Measurements from ENCODE around the gene SEMA5A.

The SEMA5A gene

GRCh38 chr5:9314558-9314957 lies 231.3 kb downstream of the SEMA5A start:
- no peak for DNase-seq

GRCh38 chr5:9313751-9314150 lies 232.1 kb downstream of the SEMA5A start:
- DNase-seq: no peak

- DNase-seq: no peak
These were observed 238.7 kb downstream of the SEMA5A start for GRCh38 chr5:9307150-9307549.

- DNase-seq: no peak
These were observed 243.7 kb downstream of the SEMA5A start for GRCh38 chr5:9302218-9302617.

- no peak for DNase-seq
These were observed 244.7 kb downstream of the SEMA5A start for GRCh38 chr5:9301200-9301599.

- DNase-seq: no peak
These were observed 248.7 kb downstream of the SEMA5A start for GRCh38 chr5:9297134-9297533.

- DNase-seq: no peak
These were observed 250.4 kb downstream of the SEMA5A start for GRCh38 chr5:9295466-9295801.

GRCh38 chr5:9294793-9295465 lies 250.9 kb downstream of the SEMA5A start:
- no peak for DNase-seq

GRCh38 chr5:9288234-9288633 lies 257.6 kb downstream of the SEMA5A start:
- no peak for DNase-seq

- DNase-seq: no peak
These were observed 261.0 kb downstream of the SEMA5A start for GRCh38 chr5:9284781-9285307.

GRCh38 chr5:9284272-9284671 lies 261.6 kb downstream of the SEMA5A start:
- DNase-seq: no peak

- no peak for DNase-seq
These were observed 262.4 kb downstream of the SEMA5A start for GRCh38 chr5:9283473-9283872.

GRCh38 chr5:9283021-9283420 lies 262.9 kb downstream of the SEMA5A start:
- no peak for DNase-seq

GRCh38 chr5:9282211-9282610 lies 263.7 kb downstream of the SEMA5A start:
- DNase-seq: no peak

GRCh38 chr5:9279774-9280173 lies 266.1 kb downstream of the SEMA5A start:
- DNase-seq: no peak

GRCh38 chr5:9278921-9279603 lies 266.8 kb downstream of the SEMA5A start:
- DNase-seq: no peak

- DNase-seq: no peak
These were observed 276.9 kb downstream of the SEMA5A start for GRCh38 chr5:9269014-9269413.

- no peak for DNase-seq
These were observed 277.6 kb downstream of the SEMA5A start for GRCh38 chr5:9268226-9268625.

- no peak for DNase-seq
These were observed 280.2 kb downstream of the SEMA5A start for GRCh38 chr5:9265441-9266287.

GRCh38 chr5:9264301-9264700 lies 281.6 kb downstream of the SEMA5A start:
- DNase-seq: no peak

GRCh38 chr5:9263656-9264055 lies 282.2 kb downstream of the SEMA5A start:
- no peak for DNase-seq

- no peak for DNase-seq
These were observed 294.4 kb downstream of the SEMA5A start for GRCh38 chr5:9251379-9251980.

- no peak for DNase-seq
These were observed 296.6 kb downstream of the SEMA5A start for GRCh38 chr5:9249231-9249630.
